Heart left ventricle (tissue), 13 donors: ENCODE results near the gene DNAJB13.

ENCODE experiments used
- POLR2A ChIP-seq, 2 donors: fragments of 450-650 bp; IDR thresholded peaks; one replicate each; pipeline ENCODE4 v1.6.1; 2017; ENCODE audit warnings: antibody characterized with exemption in 2 of 2, mild to moderate bottlenecking in 2 of 2, moderate library complexity in 2 of 2
- TF ChIP-seq, protein P1 (sequence below), 12 donors: fragments of 200-600 bp; sonication (generic) in 4 of 12; IDR thresholded peaks; one replicate each; pipeline versions ENCODE4 v1.5.0 to v1.8.0; 2018 to 2022; ENCODE audit warnings: antibody characterized with exemption in 12 of 12, mild to moderate bottlenecking in 5 of 12
- donor health status: ischemic (EF 13 %, LVEDD 7.1; RV severe dilation, severe dysfunction).
- donor health status: DM: no; HTN: yes; CAD: no.
- donor health status: DM: no; HTN: no; CAD: no.
- donor health status: ischemic (EF 25% LVEDD 6.9; RV normal size, moderate dysfunction).
- donor health status: ischemic (EF 25% LVEDD 5.7; RV mildly dilated, moderate dysfunction).
- donor health status: ischemic (EF 35%, LVEDD 5.7; RV mildly dilated, moderate dysfunction).
- donor health status: nonischemic (EF 11% LVEDD 7.7; RV severe dilation, severe dysfunction).
- donor health status: DM: yes; HTN: yes; CAD: no.
- donor health status: PGD.
- donor health status: ischemic (EF 29% LVEDD 5.4; RV normal size, mild dysfunction).
- donor health status: nonischemic (EF 23%, LVEDD 6.1; RV moderate dilation, normal function).

DNA sequence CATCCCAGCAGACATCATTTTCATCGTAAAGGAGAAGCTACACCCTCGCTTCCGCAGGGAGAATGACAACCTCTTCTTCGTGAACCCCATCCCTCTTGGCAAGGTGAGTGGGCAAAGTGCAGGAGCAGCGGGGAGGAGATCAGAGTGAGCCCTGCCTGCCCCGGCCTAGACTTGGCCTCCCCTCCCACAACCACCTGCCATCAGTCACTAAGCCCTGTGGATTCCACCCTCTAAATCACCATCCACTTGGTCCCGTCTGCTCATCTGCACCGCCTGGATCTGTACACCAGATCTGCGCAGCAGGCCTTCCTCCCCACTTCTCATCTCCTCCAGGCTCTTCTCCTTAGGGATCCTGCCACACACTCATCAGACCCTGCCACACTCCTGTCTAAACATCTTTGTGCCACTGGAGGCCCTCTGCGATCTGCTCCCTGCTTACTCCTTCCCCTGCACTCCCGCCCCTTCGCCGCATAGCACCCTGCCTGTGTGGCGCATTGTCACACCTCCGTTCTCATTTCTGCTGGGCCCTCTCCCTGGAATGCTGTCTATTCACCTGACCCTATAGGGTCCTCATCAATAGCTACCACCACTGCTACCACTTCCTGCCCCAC is 17.6 kb downstream of the DNAJB13 start:
- TF ChIP-seq, protein P1, sequence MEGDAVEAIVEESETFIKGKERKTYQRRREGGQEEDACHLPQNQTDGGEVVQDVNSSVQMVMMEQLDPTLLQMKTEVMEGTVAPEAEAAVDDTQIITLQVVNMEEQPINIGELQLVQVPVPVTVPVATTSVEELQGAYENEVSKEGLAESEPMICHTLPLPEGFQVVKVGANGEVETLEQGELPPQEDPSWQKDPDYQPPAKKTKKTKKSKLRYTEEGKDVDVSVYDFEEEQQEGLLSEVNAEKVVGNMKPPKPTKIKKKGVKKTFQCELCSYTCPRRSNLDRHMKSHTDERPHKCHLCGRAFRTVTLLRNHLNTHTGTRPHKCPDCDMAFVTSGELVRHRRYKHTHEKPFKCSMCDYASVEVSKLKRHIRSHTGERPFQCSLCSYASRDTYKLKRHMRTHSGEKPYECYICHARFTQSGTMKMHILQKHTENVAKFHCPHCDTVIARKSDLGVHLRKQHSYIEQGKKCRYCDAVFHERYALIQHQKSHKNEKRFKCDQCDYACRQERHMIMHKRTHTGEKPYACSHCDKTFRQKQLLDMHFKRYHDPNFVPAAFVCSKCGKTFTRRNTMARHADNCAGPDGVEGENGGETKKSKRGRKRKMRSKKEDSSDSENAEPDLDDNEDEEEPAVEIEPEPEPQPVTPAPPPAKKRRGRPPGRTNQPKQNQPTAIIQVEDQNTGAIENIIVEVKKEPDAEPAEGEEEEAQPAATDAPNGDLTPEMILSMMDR (IDR thresholded peaks at IDR 0.05), result no peak
- no peak for TF ChIP-seq POLR2A (IDR thresholded peaks at IDR 0.05)
